HepG2 (cell line): ENCODE data around the gene SP1. TPM values are rescaled to one million over a fixed set of nuclear protein-coding genes. Genes with fewer than 3 reads are reported as not detected.
A peak's percentile ranks its signal among the peaks of the same experiment; 100 is the strongest.

ENCODE experiments used
- ATAC-seq: fragments of 200-7000 bp; cut with Tn5 transposase; 3 replicates; pipeline ENCODE4 v1.9.1; 2020; ENCODE audit warnings: mild to moderate bottlenecking, moderate library complexity
- BruUV-seq: library from RNA; stranded (reverse); fragments of 400-500 nt; replicated peaks from 2 replicates; lab custom pipeline; 2021; lab: Mats Ljungman, UMichigan
- CTCF ChIA-PET: fragments of 300-600 bp; formaldehyde crosslinking; extraction: SDS; loops from one replicate; lab custom pipeline; 2021; ENCODE audit warnings: low total read pairs, inconsistent platforms, low intra/inter-chr PET ratio; lab: Yijun Ruan, JAX
- POLR2A ChIA-PET: fragments of 350-600 bp; sonication (Branson Sonifier 250); formaldehyde crosslinking; loops from one replicate; lab custom pipeline; 2020; ENCODE audit warnings: antibody characterized with exemption, inconsistent platforms; lab: Yijun Ruan, JAX
- DNase-seq: peaks from one replicate; pipeline ENCODE4 v3.0.0-alpha.2; 2015; ENCODE audit warnings: low spot score
- FAIRE-seq: peaks from 3 replicates; lab custom pipeline; 2011; peaks lifted over from hg19 to GRCh38; lab: Jason Lieb, UNC
- H2AFZ ChIP-seq: one replicate; pipeline ENCODE4 v1.6.1; 2011; ENCODE audit warnings: low read length, inconsistent platforms
- H3K27ac ChIP-seq: fragments of 300-600 bp; 3 replicates; pipeline ENCODE4 v1.8.0; 2011; ENCODE audit warnings: mixed run types, mild to moderate bottlenecking, mixed read lengths, low read length, inconsistent platforms; ENCODE audit not compliant: insufficient read depth; ENCODE audit errors: extremely low read length
- H3K27me3 ChIP-seq, 2 experiments: fragments of 200-600 bp in 1 of 2; 2 replicates in 1 of 2; 3 replicates in 1 of 2; pipeline versions ENCODE4 v1.6.0 to v1.8.0; 2011; ENCODE audit warnings: low read length in 2 of 2, mild to moderate bottlenecking in 2 of 2, moderate library complexity in 2 of 2, inconsistent platforms in 1 of 2; ENCODE audit not compliant: insufficient read depth in 2 of 2, control insufficient read depth in 1 of 2
- H3K36me3 ChIP-seq, 2 experiments: fragments of 200-600 bp in 1 of 2; replicated peaks in 1 of 2; 2 replicates in 1 of 2; 3 replicates in 1 of 2; pipeline versions ENCODE4 v1.5.1 to v1.8.0; 2011; ENCODE audit warnings: low read length in 2 of 2, inconsistent platforms in 1 of 2; ENCODE audit not compliant: insufficient read depth in 2 of 2, control insufficient read depth in 1 of 2
- H3K4me1 ChIP-seq: 2 replicates; pipeline ENCODE4 v1.5.1; 2012; ENCODE audit warnings: low read length, inconsistent platforms; ENCODE audit not compliant: insufficient read depth
- H3K4me2 ChIP-seq: 2 replicates; pipeline ENCODE4 v1.6.0; 2011; ENCODE audit warnings: low read depth, low read length, inconsistent platforms
- H3K4me3 ChIP-seq, 3 experiments: fragments of 200-600 bp in 1 of 3; sonication (generic), shearing (Covaris generic) in 1 of 3; replicated peaks in 1 of 3; 2 replicates each; pipeline ENCODE4 v1.5.1; 2011 to 2016; ENCODE audit warnings: low read length in 3 of 3, inconsistent platforms in 2 of 3, low read depth in 2 of 3, mild to moderate bottlenecking in 2 of 3, control low read depth in 1 of 3, mixed read lengths in 1 of 3; ENCODE audit not compliant: insufficient read depth in 1 of 3
- H3K79me2 ChIP-seq: one replicate; pipeline ENCODE4 v1.6.1; 2011; ENCODE audit warnings: low read length, inconsistent platforms; ENCODE audit not compliant: insufficient read depth
- H3K9ac ChIP-seq: 2 replicates; pipeline ENCODE4 v1.6.0; 2011; ENCODE audit warnings: mild to moderate bottlenecking, low read depth, low read length, inconsistent platforms; ENCODE audit not compliant: insufficient read depth
- H3K9me3 ChIP-seq: 2 replicates; pipeline ENCODE4 v1.5.1; 2012; ENCODE audit warnings: mild to moderate bottlenecking, low read length
- H4K20me1 ChIP-seq: 2 replicates; pipeline ENCODE4 v1.6.0; 2011; ENCODE audit warnings: inconsistent platforms, mild to moderate bottlenecking, low read length, moderate library complexity; ENCODE audit not compliant: insufficient read depth
- ARNTL ChIP-seq: sonication (generic); formaldehyde crosslinking; IDR thresholded peaks from 2 replicates; pipeline ENCODE4 v1.4.0; 2020; ENCODE audit warnings: mild to moderate bottlenecking, missing genetic modification reagents
- EED ChIP-seq: sonication (generic); formaldehyde crosslinking; IDR thresholded peaks from 2 replicates; pipeline ENCODE4 v1.5.0; 2020; ENCODE audit warnings: mild to moderate bottlenecking, missing genetic modification reagents
- ELF3 ChIP-seq: IDR thresholded peaks from 2 replicates; pipeline ENCODE4 v1.6.1; 2016; ENCODE audit warnings: missing genetic modification reagents, missing compliant biosample characterization
- FIP1L1 ChIP-seq: fragments of 200-400 bp; formaldehyde crosslinking; IDR thresholded peaks from 2 replicates; pipeline ENCODE4 v1.6.1; 2018; ENCODE audit warnings: low read depth, mild to moderate bottlenecking, low read length, moderate library complexity, borderline replicate concordance; ENCODE audit not compliant: insufficient read depth
- FOXA3 ChIP-seq: IDR thresholded peaks from 2 replicates; pipeline ENCODE4 v1.6.1; 2016; ENCODE audit warnings: missing genetic modification reagents, missing compliant biosample characterization
- FOXC1 ChIP-seq: sonication (generic); formaldehyde crosslinking; IDR thresholded peaks from 2 replicates; pipeline ENCODE4 v1.8.0; 2022; ENCODE audit warnings: mild to moderate bottlenecking, missing genetic modification reagents, borderline replicate concordance
- GABPB1 ChIP-seq: IDR thresholded peaks from 2 replicates; pipeline ENCODE4 v1.6.1; 2016; ENCODE audit warnings: mild to moderate bottlenecking, missing genetic modification reagents, moderate library complexity, missing compliant biosample characterization
- HDAC2 ChIP-seq: sonication (generic); formaldehyde crosslinking; IDR thresholded peaks from 2 replicates; pipeline ENCODE4 v1.4.0; 2020; ENCODE audit warnings: missing genetic modification reagents
- HMG20A ChIP-seq: IDR thresholded peaks from 2 replicates; pipeline ENCODE4 v1.6.1; 2016; ENCODE audit warnings: borderline replicate concordance
- HOXA7 ChIP-seq: sonication (generic); formaldehyde crosslinking; IDR thresholded peaks from 2 replicates; pipeline ENCODE4 v1.8.1; 2022; ENCODE audit warnings: mild to moderate bottlenecking, missing genetic modification reagents, moderate library complexity
- MEF2D ChIP-seq: sonication (generic); formaldehyde crosslinking; IDR thresholded peaks from 2 replicates; pipeline ENCODE4 v1.5.1; 2020; ENCODE audit warnings: mild to moderate bottlenecking, missing genetic modification reagents
- MEIS2 ChIP-seq: sonication (generic); formaldehyde crosslinking; IDR thresholded peaks from 2 replicates; pipeline ENCODE4 v1.9.0; 2021; ENCODE audit warnings: mild to moderate bottlenecking, missing genetic modification reagents
- MIER2 ChIP-seq: IDR thresholded peaks from 2 replicates; pipeline ENCODE4 v1.6.1; 2016; ENCODE audit warnings: missing biosample characterization, missing genetic modification reagents
- MTF1 ChIP-seq: sonication (generic); formaldehyde crosslinking; IDR thresholded peaks from 2 replicates; pipeline ENCODE4 v1.5.0; 2020; ENCODE audit warnings: missing genetic modification reagents
- MTF2 ChIP-seq: sonication (generic); formaldehyde crosslinking; IDR thresholded peaks from 2 replicates; pipeline ENCODE4 v1.5.0; 2020; ENCODE audit warnings: missing genetic modification reagents, borderline replicate concordance
- RAD21 ChIP-seq: fragments of 450-650 bp; formaldehyde crosslinking; IDR thresholded peaks from 2 replicates; pipeline ENCODE4 v1.5.0; 2020; ENCODE audit warnings: mild to moderate bottlenecking
- SALL1 ChIP-seq: sonication (generic); formaldehyde crosslinking; IDR thresholded peaks from 2 replicates; pipeline ENCODE4 v1.8.0; 2022; ENCODE audit warnings: mild to moderate bottlenecking, missing genetic modification reagents
- SAP130 ChIP-seq: IDR thresholded peaks from 2 replicates; pipeline ENCODE4 v1.6.1; 2016; ENCODE audit warnings: low read depth
- TAF1 ChIP-seq: sonication (generic); formaldehyde crosslinking; IDR thresholded peaks from 2 replicates; pipeline ENCODE4 v1.4.0; 2020; ENCODE audit warnings: missing genetic modification reagents
- TCF7 ChIP-seq: sonication (generic); IDR thresholded peaks from 2 replicates; pipeline ENCODE4 v1.6.1; 2016; ENCODE audit warnings: antibody characterized with exemption, low read depth
- XRCC5 ChIP-seq: fragments of 200-400 bp; formaldehyde crosslinking; optimal IDR thresholded peaks from 2 replicates; pipeline ENCODE3; 2017; ENCODE audit warnings: mild to moderate bottlenecking, low read length
- ZBTB7B ChIP-seq: sonication (generic); formaldehyde crosslinking; IDR thresholded peaks from 2 replicates; pipeline ENCODE4 v1.4.0; 2020; ENCODE audit warnings: missing genetic modification reagents
- ZGPAT ChIP-seq: IDR thresholded peaks from 2 replicates; pipeline ENCODE4 v1.6.1; 2016; ENCODE audit warnings: mild to moderate bottlenecking
- ZNF460 ChIP-seq: sonication (generic); formaldehyde crosslinking; IDR thresholded peaks from 2 replicates; pipeline ENCODE4 v1.5.1; 2020; ENCODE audit warnings: missing genetic modification reagents, mild to moderate bottlenecking, borderline replicate concordance
- ZNF709 ChIP-seq: sonication (generic); formaldehyde crosslinking; IDR thresholded peaks from 2 replicates; pipeline ENCODE4 v1.5.0; 2020; ENCODE audit warnings: mild to moderate bottlenecking, missing genetic modification reagents
- WGBS: methylation state at CpG from one replicate; pipeline ENCODE4 v1.1.6; 2017; ENCODE audit warnings: low lambda C conversion rate; 5-methylcytosine and 5-hydroxymethylcytosine counted together
- in situ Hi-C: cut with HindIII; loops from 2 replicates; pipeline ENCODE4 v1.10.0; 2017; ENCODE audit warnings: low pct_unique_long_range_greater_than_20kb; ENCODE audit not compliant: extremely low pct_ligation_motif_present
- intact Hi-C: fragments of 100-400 bp; cut with micrococcal nuclease; formaldehyde crosslinking; loops from one replicate; pipeline ENCODE4 v1.10.0; 2022; ENCODE audit not compliant: unreplicated experiment
- polyA plus RNA-seq, 8 experiments: library from polyadenylated mRNA; depleted of rRNA in 3 of 8; stranded (reverse) in 7 of 8; unstranded in 1 of 8; fragments of >200 nt; fragmentation: Illumina TruSeq in 4 of 8; extraction: Trizol in 4 of 8; gene quantifications; 2 replicates each; pipeline versions ENCODE4 v1.2.1 to v1.2.3, GENCODE V29; 2011 to 2016; ENCODE audit warnings: low read depth in 4 of 8, missing spikeins in 1 of 8, mixed read lengths in 1 of 8; ENCODE audit not compliant: insufficient read depth in 1 of 8
- total RNA-seq, 5 experiments: library from RNA; depleted of rRNA; stranded (reverse); fragments of >200 nt; fragmentation: Illumina TruSeq; extraction: Trizol; gene quantifications; 2 replicates each; pipeline ENCODE4 v1.2.3, GENCODE V29; 2016; ENCODE audit warnings: low read depth in 1 of 5
- TF ChIP-seq, protein P1 (sequence below): IDR thresholded peaks from 2 replicates; pipeline ENCODE4 v1.6.1; 2012; ENCODE audit warnings: inconsistent platforms

The SP1 gene
- total and polyA plus RNA-seq, 2 of the 13 experiments (the other 11 are each of a cell fraction or from before 2014, with no cell fraction given): 26.5 to 27.5 TPM

DNA sequence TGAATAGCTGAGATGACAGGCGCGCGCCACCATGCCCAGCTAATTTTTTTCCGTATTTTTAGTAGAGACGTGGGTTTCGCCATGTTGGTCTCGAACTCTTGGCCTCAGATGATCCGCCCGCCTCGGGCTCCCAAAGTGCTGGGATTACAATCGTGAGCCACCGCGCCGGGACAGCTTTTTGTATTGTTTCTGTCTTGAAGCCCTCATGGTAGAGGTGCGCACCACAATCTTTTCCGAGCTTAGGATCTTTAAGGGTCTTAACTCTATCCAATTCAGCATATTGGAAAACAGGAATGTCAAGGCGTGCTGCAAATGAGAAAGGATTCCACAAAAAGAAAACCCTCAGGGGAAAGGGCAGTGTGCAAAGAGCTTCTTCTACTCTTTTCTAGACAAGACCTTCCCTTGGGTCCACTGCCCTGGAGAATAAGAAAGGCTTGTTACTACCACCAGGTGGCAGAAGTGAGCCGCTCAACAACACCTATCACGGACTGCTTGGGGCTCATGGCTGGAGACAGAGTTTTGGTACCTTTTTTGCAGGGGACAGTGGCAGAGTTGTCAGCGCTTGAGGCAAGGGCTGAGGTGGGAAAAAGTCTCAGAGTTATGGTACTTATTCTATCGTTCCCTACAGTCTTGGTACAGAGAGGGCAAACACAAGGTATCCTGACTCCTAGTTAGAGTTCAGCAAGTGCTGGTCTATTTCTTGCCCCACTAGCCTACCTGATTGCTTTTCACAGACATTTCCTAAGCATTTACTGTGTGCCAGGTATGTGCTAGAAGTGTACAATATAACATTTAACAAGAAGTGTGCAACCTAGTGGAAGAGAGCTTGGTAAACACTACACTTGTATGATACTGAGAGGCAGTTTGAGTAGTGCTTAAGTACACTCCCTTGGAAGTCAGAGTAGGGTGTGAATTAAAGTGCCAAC lies 27.4 kb upstream of the SP1 start:
- Histone ChIP-seq H3K4me3 (no peak overlapping the region), H3K4me1 (peaks cover 22% of the 10 kb centered on the region), H3K36me3 (no peaks in the 10 kb centered on the region), H3K79me2 (no peaks in the 10 kb centered on the region), H4K20me1 (no peaks in the 10 kb centered on the region), H3K4me2 (peak overlapping the region; percentile 41; the same call in 1 of the 2 replicates), H3K9ac (no peak overlapping the region), H3K27me3 (no peaks in the 10 kb centered on the region), H3K9me3 (no peaks in the 10 kb centered on the region), H2AFZ (peak overlapping the region; percentile 1), H3K27ac (no peak overlapping the region)
- POLR2A ChIA-PET: interaction anchor here (1.1 to 1.7 kb wide), 4 partner anchors 27 to 88 kb away, joined by 4 to 6 read pairs (median 4); partner anchors contain the start of genes PRR13 and SP1
- in situ Hi-C loops (no loop called here), intact Hi-C loops (loop anchor here (1.0 to 2.0 kb wide), 3 partner anchors 29 to 156 kb away; no protein-coding TSS in a partner anchor)
- 37% methylated on average over 21 of the region's 21 CpGs for WGBS
- DNase-seq (peak; percentile 80), ATAC-seq (peak; percentile 98), FAIRE-seq (peak; percentile 96)
- no TSS peak for BruUV-seq
- CTCF ChIA-PET: interaction anchor here (1.0 to 1.8 kb wide), 9 partner anchors 14 to 156 kb away, joined by 3 to 48 read pairs (median 4); partner anchors contain the start of genes AAAS and SP1
- no peak for TF ChIP-seq FIP1L1
- TF ChIP-seq ZNF460 (CRISPR knock-in tag): no peak
- TF ChIP-seq TAF1 (CRISPR knock-in tag): peak; percentile 18; the same call in 1 of the 2 replicates
- TF ChIP-seq FOXC1 (CRISPR knock-in tag): no peak
- TF ChIP-seq HDAC2 (CRISPR knock-in tag): no peak
- TF ChIP-seq MTF1 (CRISPR knock-in tag): 0 out of 2 replicates have a peak, but pooled peaks have one; percentile 16
- no peak for TF ChIP-seq EED (CRISPR knock-in tag)
- TF ChIP-seq TCF7: no peak
- TF ChIP-seq RAD21 (CRISPR knock-in tag): peak; percentile 89
- 0 out of 2 replicates have a peak, but pooled peaks have one; percentile 9 for TF ChIP-seq GABPB1 (CRISPR knock-in tag)
- TF ChIP-seq, protein P1, sequence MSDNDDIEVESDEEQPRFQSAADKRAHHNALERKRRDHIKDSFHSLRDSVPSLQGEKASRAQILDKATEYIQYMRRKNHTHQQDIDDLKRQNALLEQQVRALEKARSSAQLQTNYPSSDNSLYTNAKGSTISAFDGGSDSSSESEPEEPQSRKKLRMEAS: no peak
- TF ChIP-seq MEF2D (CRISPR knock-in tag): 0 out of 2 replicates have a peak, but pooled peaks have one; percentile 29
- TF ChIP-seq ZGPAT (CRISPR knock-in tag): no peak
- peak; percentile 16 for TF ChIP-seq XRCC5
- no peak for TF ChIP-seq FOXA3 (CRISPR knock-in tag)
- no peak for TF ChIP-seq MEIS2 (CRISPR knock-in tag)
- no peak for TF ChIP-seq ZNF709 (CRISPR knock-in tag)
- TF ChIP-seq MTF2 (CRISPR knock-in tag): no peak
- peak; percentile 35; the same call in 1 of the 2 replicates for TF ChIP-seq SAP130 (CRISPR knock-in tag)
- 0 out of 2 replicates have a peak, but pooled peaks have one; percentile 28 for TF ChIP-seq ELF3 (CRISPR knock-in tag)
- no peak for TF ChIP-seq HOXA7 (CRISPR knock-in tag)
- TF ChIP-seq SALL1 (CRISPR knock-in tag): peak; percentile 24; the same call in 1 of the 2 replicates
- TF ChIP-seq ZBTB7B (CRISPR knock-in tag): no peak
- peak; percentile 22; the same call in 1 of the 2 replicates for TF ChIP-seq HMG20A
- TF ChIP-seq MIER2 (CRISPR knock-in tag): peak; percentile 50; the same call in 1 of the 2 replicates
- no peak for TF ChIP-seq ARNTL (CRISPR knock-in tag)
